ENCODE data around the gene GDAP2. TPM values are rescaled to one million over a fixed set of nuclear protein-coding genes. Genes with fewer than 3 reads are reported as not detected.

GDAP2 gene
- total RNA-seq, 1 donor from 2014 or later, result 28.4 TPM

- Mint-ChIP-seq H3K4me3 (ENCODE audit: low read depth) (no peak overlapping the region), H3K4me1 (ENCODE audit: low read depth) (no peaks in the 10 kb centered on the region), H3K36me3 (ENCODE audit: insufficient read depth) (no peaks in the 10 kb centered on the region), H3K9me3 (ENCODE audit: low read depth) (no peaks in the 10 kb centered on the region), H3K27ac (no peak overlapping the region), H3K27me3 (no peaks in the 10 kb centered on the region)
- DNase-seq (ENCODE audit: low spot score, unreplicated experiment), result no peak
- peak; percentile 10 for TF ChIP-seq CTCF (IDR thresholded peaks at IDR 0.05; ENCODE audit: unreplicated experiment)
Measured at GRCh38 chr1:117967477-117967876, 38.1 kb upstream of the GDAP2 start.

GRCh38 chr1:117964290-117965038, 35.0 kb upstream of the GDAP2 start:
- Mint-ChIP-seq H3K27me3 (no peaks in the 10 kb centered on the region), H3K4me1 (ENCODE audit: low read depth) (no peaks in the 10 kb centered on the region), H3K9me3 (ENCODE audit: low read depth) (no peaks in the 10 kb centered on the region), H3K36me3 (ENCODE audit: insufficient read depth) (no peaks in the 10 kb centered on the region), H3K4me3 (ENCODE audit: low read depth) (no peak overlapping the region), H3K27ac (no peak overlapping the region)
- TF ChIP-seq CTCF (IDR thresholded peaks at IDR 0.05; ENCODE audit: unreplicated experiment), result no peak
- no peak for DNase-seq (ENCODE audit: low spot score, unreplicated experiment)

GRCh38 chr1:117959364-117959763, 29.9 kb upstream of the GDAP2 start:
- H3K36me3 Mint-ChIP-seq (ENCODE audit: insufficient read depth), result peaks cover 11% of the 10 kb centered on the region
- H3K27ac Mint-ChIP-seq, result no peak overlapping the region
- TF ChIP-seq CTCF (IDR thresholded peaks at IDR 0.05; ENCODE audit: unreplicated experiment), result no peak
- no peaks in the 10 kb centered on the region for H3K9me3 Mint-ChIP-seq (ENCODE audit: low read depth)
- H3K4me3 Mint-ChIP-seq (ENCODE audit: low read depth), result no peak overlapping the region
- H3K4me1 Mint-ChIP-seq (ENCODE audit: low read depth), result no peaks in the 10 kb centered on the region
- no peaks in the 10 kb centered on the region for H3K27me3 Mint-ChIP-seq
- no peak for DNase-seq (ENCODE audit: low spot score, unreplicated experiment)

GRCh38 chr1:117952386-117952785, 23.0 kb upstream of the GDAP2 start:
- Mint-ChIP-seq H3K4me3 (ENCODE audit: low read depth) (no peak overlapping the region), H3K27me3 (no peaks in the 10 kb centered on the region), H3K4me1 (ENCODE audit: low read depth) (no peaks in the 10 kb centered on the region), H3K36me3 (ENCODE audit: insufficient read depth) (peaks cover 23% of the 10 kb centered on the region), H3K27ac (no peak overlapping the region), H3K9me3 (ENCODE audit: low read depth) (no peaks in the 10 kb centered on the region)
- TF ChIP-seq CTCF (IDR thresholded peaks at IDR 0.05; ENCODE audit: unreplicated experiment), result no peak
- DNase-seq (ENCODE audit: low spot score, unreplicated experiment), result no peak

- TF ChIP-seq CTCF (IDR thresholded peaks at IDR 0.05; ENCODE audit: unreplicated experiment), result no peak
- Mint-ChIP-seq H3K9me3 (ENCODE audit: low read depth) (no peaks in the 10 kb centered on the region), H3K4me1 (ENCODE audit: low read depth) (no peaks in the 10 kb centered on the region), H3K36me3 (ENCODE audit: insufficient read depth) (peaks cover 22% of the 10 kb centered on the region), H3K27me3 (no peaks in the 10 kb centered on the region), H3K4me3 (ENCODE audit: low read depth) (no peak overlapping the region), H3K27ac (no peak overlapping the region)
- DNase-seq (ENCODE audit: low spot score, unreplicated experiment), result no peak
Measured at GRCh38 chr1:117942293-117942692, 12.9 kb upstream of the GDAP2 start.
